HCT116 (cell line): Measurements from ENCODE around the gene KPNB1. TPM values are rescaled to one million over a fixed set of nuclear protein-coding genes. Genes with fewer than 3 reads are reported as not detected.

Experiments used
- ATAC-seq: fragments of 200-7000 bp; cut with Tn5 transposase; 2 replicates; pipeline ENCODE4 v1.9.1; 2020; ENCODE audit warnings: mild to moderate bottlenecking, moderate library complexity
- BruUV-seq: library from RNA; stranded (reverse); fragments of 400-500 nt; replicated peaks from 2 replicates; lab custom pipeline; 2021; lab: Mats Ljungman, UMichigan
- CTCF ChIA-PET: fragments of 300-600 bp; sonication (Branson Sonifier 250); formaldehyde crosslinking; loops from one replicate; lab custom pipeline; 2021; ENCODE audit warnings: antibody characterized with exemption; lab: Charles Lee
- POLR2A ChIA-PET: fragments of 300-600, 350-600 bp; sonication (Branson Sonifier 250); formaldehyde crosslinking; loops from one replicate; lab custom pipeline; 2021; ENCODE audit warnings: antibody characterized with exemption; lab: Charles Lee
- RAD21 ChIA-PET, 2 experiments: fragments of 300-600 bp; sonication (Branson Sonifier 250); formaldehyde crosslinking; loops; one replicate each; lab custom pipeline; 2023; ENCODE audit warnings: low total read pairs in 2 of 2; ENCODE audit not compliant: uncharacterized antibody in 2 of 2, unreplicated experiment in 2 of 2, low non-redundant PET in 1 of 2; lab: Charles Lee
- DNase-seq: peaks from one replicate; pipeline ENCODE4 v3.0.0-alpha.2; 2010; ENCODE audit warnings: low read depth, low spot score
- H2AFZ ChIP-seq: fragments of 200-600 bp; shearing (Covaris generic), sonication (generic); 2 replicates; pipeline ENCODE4 v1.6.1; 2017; ENCODE audit warnings: low read depth, mixed run types, mixed read lengths, antibody characterized with exemption, low read length; ENCODE audit not compliant: poor library complexity, severe bottlenecking
- H3K27ac ChIP-seq: 2 replicates; pipeline ENCODE4 v1.5.1; 2012; ENCODE audit warnings: low read depth, low read length
- H3K27me3 ChIP-seq: fragments of 200-600 bp; sonication (generic); 2 replicates; pipeline ENCODE4 v1.6.1; 2016; ENCODE audit warnings: mixed run types, low read length, mixed read lengths; ENCODE audit not compliant: insufficient read depth
- H3K36me3 ChIP-seq, 2 experiments: fragments of 200-500 bp in 1 of 2; fragments of 200-600 bp in 1 of 2; sonication (Bioruptor generic) in 1 of 2; sonication (generic) in 1 of 2; 2 replicates each; pipeline versions ENCODE4 v1.5.1 to v1.6.1; 2014 to 2016; ENCODE audit warnings: low read length in 2 of 2, inconsistent platforms in 1 of 2, mixed read lengths in 1 of 2, mixed run types in 1 of 2; ENCODE audit not compliant: insufficient read depth in 2 of 2, control insufficient read depth in 1 of 2
- H3K4me1 ChIP-seq, 2 experiments: fragments of 200-600 bp in 1 of 2; sonication (generic) in 1 of 2; 2 replicates each; pipeline versions ENCODE4 v1.5.1 to v1.6.1; 2012 to 2017; ENCODE audit warnings: low read length in 2 of 2, inconsistent platforms in 1 of 2, mild to moderate bottlenecking in 1 of 2, mixed read lengths in 1 of 2, mixed run types in 1 of 2, moderate library complexity in 1 of 2; ENCODE audit not compliant: insufficient read depth in 2 of 2, control insufficient read depth in 1 of 2
- H3K4me2 ChIP-seq: fragments of 200-600 bp; sonication (generic); 2 replicates; pipeline ENCODE4 v1.6.1; 2017; ENCODE audit warnings: mixed run types, low read length, mixed read lengths
- H3K4me3 ChIP-seq, 2 experiments: fragments of 200-600 bp in 1 of 2; sonication (generic) in 1 of 2; replicated peaks in 1 of 2; 2 replicates each; pipeline ENCODE4 v1.5.1; 2011 to 2016; ENCODE audit warnings: low read length in 2 of 2, control low read depth in 1 of 2, low read depth in 1 of 2, mild to moderate bottlenecking in 1 of 2, mixed read lengths in 1 of 2, mixed run types in 1 of 2
- H3K79me2 ChIP-seq: fragments of 200-600 bp; sonication (generic); 2 replicates; pipeline ENCODE4 v1.6.1; 2017; ENCODE audit warnings: mild to moderate bottlenecking, mixed run types, low read length, moderate library complexity, mixed read lengths; ENCODE audit not compliant: insufficient read depth
- H3K9ac ChIP-seq: fragments of 200-600 bp; sonication (generic); 2 replicates; pipeline ENCODE4 v1.6.1; 2016; ENCODE audit warnings: low read length, mixed read lengths
- H3K9me2 ChIP-seq: fragments of 200-600 bp; sonication (generic), shearing (Covaris generic); 2 replicates; pipeline ENCODE4 v1.6.1; 2017; ENCODE audit warnings: mixed run types, mild to moderate bottlenecking, moderate library complexity; ENCODE audit not compliant: insufficient read depth
- H3K9me3 ChIP-seq, 2 experiments: fragments of 200-500 bp in 1 of 2; fragments of 200-600 bp in 1 of 2; sonication (Bioruptor generic) in 1 of 2; sonication (generic) in 1 of 2; 2 replicates each; pipeline ENCODE4 v1.6.1; 2014 to 2017; ENCODE audit warnings: low read length in 2 of 2, mixed read lengths in 2 of 2, inconsistent platforms in 1 of 2, low read depth in 1 of 2, mild to moderate bottlenecking in 1 of 2, mixed run types in 1 of 2, moderate library complexity in 1 of 2; ENCODE audit not compliant: control insufficient read depth in 1 of 2, insufficient read depth in 1 of 2
- H4K20me1 ChIP-seq: fragments of 200-600 bp; sonication (generic), shearing (Covaris generic); 2 replicates; pipeline ENCODE4 v1.6.1; 2017; ENCODE audit warnings: mixed run types, mild to moderate bottlenecking, moderate library complexity; ENCODE audit not compliant: insufficient read depth
- CBX3 ChIP-seq: IDR thresholded peaks from 2 replicates; pipeline ENCODE4 v1.6.1; 2012; ENCODE audit warnings: low read depth
- CEBPB ChIP-seq: IDR thresholded peaks from 2 replicates; pipeline ENCODE4 v1.6.1; 2012; ENCODE audit warnings: low read depth
- EZH2 ChIP-seq: fragments of 200-600 bp; sonication (generic); IDR thresholded peaks from 2 replicates; pipeline ENCODE4 v1.6.1; 2017; ENCODE audit warnings: antibody characterized with exemption, mixed run types
- EZH2phosphoT487 ChIP-seq: fragments of 200-600 bp; IDR thresholded peaks from 2 replicates; pipeline ENCODE4 v1.6.1; 2018; ENCODE audit warnings: antibody characterized with exemption, borderline replicate concordance
- FOSL1 ChIP-seq: IDR thresholded peaks from 2 replicates; pipeline ENCODE4 v1.6.1; 2012; ENCODE audit warnings: low read depth
- JUND ChIP-seq: IDR thresholded peaks from 2 replicates; pipeline ENCODE4 v1.6.1; 2012
- POLR2A ChIP-seq: IDR thresholded peaks from 2 replicates; pipeline ENCODE4 v1.7.0; 2011; ENCODE audit warnings: borderline replicate concordance; ENCODE audit not compliant: insufficient read depth, insufficient read length; ENCODE audit errors: extremely low read depth
- POLR2AphosphoS5 ChIP-seq: IDR thresholded peaks from 2 replicates; pipeline ENCODE4 v1.6.1; 2011; ENCODE audit warnings: mild to moderate bottlenecking, low read depth, low read length, moderate library complexity
- RAD21 ChIP-seq: IDR thresholded peaks from 2 replicates; pipeline ENCODE4 v1.6.1; 2012; ENCODE audit warnings: low read depth, mild to moderate bottlenecking
- SIN3A ChIP-seq: IDR thresholded peaks from 2 replicates; pipeline ENCODE4 v1.6.1; 2012; ENCODE audit warnings: low read depth
- SP1 ChIP-seq: IDR thresholded peaks from 2 replicates; pipeline ENCODE4 v1.6.1; 2012; ENCODE audit warnings: low read depth
- SRF ChIP-seq: IDR thresholded peaks from 2 replicates; pipeline ENCODE4 v1.6.1; 2012; ENCODE audit warnings: low read depth
- TCF7L2 ChIP-seq: IDR thresholded peaks from 2 replicates; pipeline ENCODE4 v1.7.0; 2011; ENCODE audit warnings: borderline replicate concordance, inconsistent platforms; ENCODE audit not compliant: insufficient read depth, insufficient read length; ENCODE audit errors: extremely low read depth
- YY1 ChIP-seq: IDR thresholded peaks from 2 replicates; pipeline ENCODE4 v1.6.1; 2011; ENCODE audit warnings: low read length, low read depth, moderate library complexity, mild to moderate bottlenecking; ENCODE audit not compliant: insufficient replicate concordance; ENCODE audit errors: extremely low read depth
- ZBTB33 ChIP-seq: IDR thresholded peaks from 2 replicates; pipeline ENCODE4 v1.6.1; 2011; ENCODE audit warnings: mild to moderate bottlenecking, low read length, moderate library complexity; ENCODE audit not compliant: insufficient replicate concordance; ENCODE audit errors: extremely low read depth
- ZFX ChIP-seq: fragments of 450-650 bp; IDR thresholded peaks from 2 replicates; pipeline ENCODE4 v1.6.1; 2017
- ZNF274 ChIP-seq: fragments of 200-500 bp; sonication (Bioruptor generic); IDR thresholded peaks from 2 replicates; pipeline ENCODE4 v1.6.1; 2014; ENCODE audit warnings: mild to moderate bottlenecking, low read depth, low read length, inconsistent platforms
- intact Hi-C: fragments of 100-400 bp; cut with micrococcal nuclease; formaldehyde crosslinking; loops from 2 replicates; pipeline ENCODE4 v1.10.0; 2022
- total RNA-seq: library from RNA; stranded (reverse); gene quantifications from one replicate; pipeline ENCODE4 v1.2.1, GENCODE V29; 2021; ENCODE audit not compliant: unreplicated experiment
- TF ChIP-seq, protein P1 (sequence below): IDR thresholded peaks from 2 replicates; pipeline ENCODE4 v1.6.1; 2012
- TF ChIP-seq, protein P2 (sequence below), 3 experiments: fragments of 200-600 bp in 1 of 3; sonication (generic) in 1 of 3; IDR thresholded peaks in 2 of 3; conservative IDR thresholded peaks in 1 of 3; 2 replicates each; pipeline ENCODE4 v1.5.1; 2012 to 2017; ENCODE audit warnings: low read depth in 2 of 3, low read length in 2 of 3, antibody characterized with exemption in 1 of 3, borderline replicate concordance in 1 of 3, control low read depth in 1 of 3, mild to moderate bottlenecking in 1 of 3, mixed read lengths in 1 of 3, mixed run types in 1 of 3, moderate library complexity in 1 of 3; ENCODE audit not compliant: insufficient read depth in 1 of 3

KPNB1 gene
- total RNA-seq, 1 experiment from 2014 or later = 526 TPM

- no peaks in the 10 kb centered on the region for H3K36me3 ChIP-seq
- ChIA-PET POLR2A (no interaction called here), RAD21 (no interaction called here), CTCF (no interaction called here)
- intact Hi-C loops = no loop called here
- DNase-seq (no peak), ATAC-seq (no peak)
- H3K27me3 ChIP-seq = no peaks in the 10 kb centered on the region
- no peaks in the 10 kb centered on the region for H3K9me3 ChIP-seq
- no peak overlapping the region for H2AFZ ChIP-seq
- H3K9ac ChIP-seq = no peak overlapping the region
- no TSS peak for BruUV-seq
- H3K27ac ChIP-seq = no peak overlapping the region
- no peak overlapping the region for H3K4me2 ChIP-seq
- H3K4me3 ChIP-seq = no peak overlapping the region
- H3K79me2 ChIP-seq = no peaks in the 10 kb centered on the region
- no peaks in the 10 kb centered on the region for H3K9me2 ChIP-seq
- H3K4me1 ChIP-seq = peaks cover 0 to 9% of the 10 kb centered on the region in 2 experiments; a peak in 2 of 4 replicates
- TF ChIP-seq SP1 (no peak), SIN3A (no peak), RAD21 (no peak), FOSL1 (no peak), EZH2phosphoT487 (no peak), TCF7L2 (no peak), SRF (no peak), ZNF274 (no peak), CBX3 (no peak), ZBTB33 (no peak), JUND (no peak), ZFX (no peak), CEBPB (no peak), EZH2 (no peak), POLR2A (no peak), POLR2AphosphoS5 (no peak), YY1 (no peak)
- TF ChIP-seq, protein P1, sequence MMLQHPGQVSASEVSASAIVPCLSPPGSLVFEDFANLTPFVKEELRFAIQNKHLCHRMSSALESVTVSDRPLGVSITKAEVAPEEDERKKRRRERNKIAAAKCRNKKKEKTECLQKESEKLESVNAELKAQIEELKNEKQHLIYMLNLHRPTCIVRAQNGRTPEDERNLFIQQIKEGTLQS = no peak
- TF ChIP-seq, protein P2, sequence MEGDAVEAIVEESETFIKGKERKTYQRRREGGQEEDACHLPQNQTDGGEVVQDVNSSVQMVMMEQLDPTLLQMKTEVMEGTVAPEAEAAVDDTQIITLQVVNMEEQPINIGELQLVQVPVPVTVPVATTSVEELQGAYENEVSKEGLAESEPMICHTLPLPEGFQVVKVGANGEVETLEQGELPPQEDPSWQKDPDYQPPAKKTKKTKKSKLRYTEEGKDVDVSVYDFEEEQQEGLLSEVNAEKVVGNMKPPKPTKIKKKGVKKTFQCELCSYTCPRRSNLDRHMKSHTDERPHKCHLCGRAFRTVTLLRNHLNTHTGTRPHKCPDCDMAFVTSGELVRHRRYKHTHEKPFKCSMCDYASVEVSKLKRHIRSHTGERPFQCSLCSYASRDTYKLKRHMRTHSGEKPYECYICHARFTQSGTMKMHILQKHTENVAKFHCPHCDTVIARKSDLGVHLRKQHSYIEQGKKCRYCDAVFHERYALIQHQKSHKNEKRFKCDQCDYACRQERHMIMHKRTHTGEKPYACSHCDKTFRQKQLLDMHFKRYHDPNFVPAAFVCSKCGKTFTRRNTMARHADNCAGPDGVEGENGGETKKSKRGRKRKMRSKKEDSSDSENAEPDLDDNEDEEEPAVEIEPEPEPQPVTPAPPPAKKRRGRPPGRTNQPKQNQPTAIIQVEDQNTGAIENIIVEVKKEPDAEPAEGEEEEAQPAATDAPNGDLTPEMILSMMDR (IDR thresholded peaks at IDR 0.05 in 2 of 3, conservative IDR thresholded peaks at IDR 0.05 in 1 of 3; ENCODE audit: borderline replicate concordance in 1 of 3, insufficient read depth in 1 of 3, low read depth in 2 of 3, low read length in 2 of 3) = no peak
- H4K20me1 ChIP-seq = no peaks in the 10 kb centered on the region
Measured at GRCh38 chr17:47703191-47703591, 53.5 kb downstream of the KPNB1 start.
